Measurements from ENCODE around the gene RICTOR. TPM values are rescaled to one million over a fixed set of nuclear protein-coding genes. Genes with fewer than 3 reads are reported as not detected.

Gene RICTOR
- polyA plus RNA-seq, 1 experiment: 6.3 TPM

GRCh38 chr5:38888041-38888440 is 186.2 kb downstream of the RICTOR start:
- H3K4me3 ChIP-seq (ENCODE audit: low read depth, low read length): no peak overlapping the region
- ChIA-PET CTCF (no interaction called here), POLR2A (no interaction called here)
- peaks cover 24% of the 10 kb centered on the region for H3K36me3 ChIP-seq (ENCODE audit: control insufficient read depth, insufficient read depth, low read length)
- no peak for DNase-seq (ENCODE audit: low read depth)
- no peak for TF ChIP-seq CTCF (IDR thresholded peaks at IDR 0.05; ENCODE audit: insufficient read depth, low read depth, low read length)
- no peaks in the 10 kb centered on the region for H3K27me3 ChIP-seq (ENCODE audit: control insufficient read depth, insufficient read depth, low read length)

Small RNA genes within 50 kb of the gene (small RNA-seq; reads per million reads assigned to genes)
- not detected for gene AIG1P1 (ENCODE audit: insufficient read length, low read depth, low replicate concordance)

Other genes starting within 250 kb of the RICTOR start
- gene OSMR, start 228.4 kb downstream of the RICTOR start, polyA plus RNA-seq (2011; rRNA removed): 43.4 and 53.3 TPM in 2 replicates
- gene FYB1, start 145.2 kb upstream of the RICTOR start, polyA plus RNA-seq (2011; rRNA removed): 0.06 and 0.09 TPM in 2 replicates

All from BJ (cell line).